CD4-positive, alpha-beta T cell treated with Interleukin-4 for 4 hours (primary cell): ENCODE results near the gene CHN2.
A peak's percentile ranks its signal among the peaks of the same experiment; 100 is the strongest.

Experiments used
- DNase-seq: peaks from one replicate; pipeline ENCODE4 v3.0.0-alpha.2; 2020

The CHN2 gene

DNA sequence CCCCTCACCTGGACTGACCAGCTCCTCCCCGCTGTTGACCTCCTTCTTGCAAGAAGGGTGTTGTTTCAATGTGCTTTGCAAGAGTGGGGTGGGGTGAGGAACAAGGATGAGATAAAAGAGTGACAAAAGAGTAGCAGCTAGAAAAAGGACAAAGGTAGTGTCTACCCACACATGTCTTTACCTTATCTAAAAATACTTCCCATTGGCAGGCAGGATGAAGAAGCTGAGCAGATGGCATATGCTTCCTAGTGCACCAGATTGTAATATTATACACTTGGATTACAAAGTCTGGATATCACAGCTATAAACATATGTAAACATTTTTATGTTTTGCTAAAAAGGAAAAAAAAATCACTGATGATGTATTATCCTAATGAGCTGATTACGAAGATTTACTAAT, 34.5 kb downstream of the CHN2 start:
- no peak for DNase-seq

DNA sequence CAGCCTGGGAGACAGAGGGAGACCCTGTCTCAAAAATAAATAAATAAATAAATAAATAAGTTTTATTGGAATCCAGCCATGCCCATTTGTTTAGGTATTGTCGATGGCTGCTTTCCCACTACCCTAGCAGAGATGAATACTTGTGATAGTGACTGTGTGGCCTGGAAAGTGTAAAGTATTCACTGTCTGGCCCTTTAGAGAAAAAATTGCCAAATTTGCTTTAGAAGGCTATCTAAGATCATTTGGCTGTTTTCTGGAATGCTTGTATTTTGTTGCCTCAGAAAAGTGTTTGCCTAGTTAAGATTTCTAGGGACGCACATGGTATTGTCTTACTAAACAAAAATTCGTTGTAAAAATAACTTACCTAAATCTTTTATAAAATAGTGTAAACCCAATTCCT, 35.4 kb downstream of the CHN2 start:
- DNase-seq: no peak

DNA sequence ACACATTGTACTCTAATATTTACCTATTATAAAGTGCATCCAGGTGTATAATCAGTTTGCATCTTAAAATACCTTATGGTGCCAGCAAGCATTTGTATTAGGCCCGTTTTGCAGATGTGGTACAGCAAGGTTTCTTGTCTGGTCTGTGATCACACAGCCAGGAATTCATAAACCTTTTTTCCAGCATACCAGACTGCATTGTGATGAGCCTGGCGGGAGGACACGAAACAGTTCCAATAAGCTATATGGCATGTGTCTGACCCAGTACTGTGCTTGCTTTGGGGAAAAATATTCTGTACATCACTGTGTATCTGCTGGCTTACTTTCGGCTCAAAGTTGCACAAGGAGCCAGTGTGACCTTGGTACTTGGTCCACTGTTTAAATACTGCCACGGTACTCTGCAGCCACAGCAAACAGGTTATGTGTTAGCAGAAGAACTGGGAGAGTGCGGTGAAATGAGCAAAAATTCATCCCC, 36.3 kb downstream of the CHN2 start:
- DNase-seq: no peak

DNA sequence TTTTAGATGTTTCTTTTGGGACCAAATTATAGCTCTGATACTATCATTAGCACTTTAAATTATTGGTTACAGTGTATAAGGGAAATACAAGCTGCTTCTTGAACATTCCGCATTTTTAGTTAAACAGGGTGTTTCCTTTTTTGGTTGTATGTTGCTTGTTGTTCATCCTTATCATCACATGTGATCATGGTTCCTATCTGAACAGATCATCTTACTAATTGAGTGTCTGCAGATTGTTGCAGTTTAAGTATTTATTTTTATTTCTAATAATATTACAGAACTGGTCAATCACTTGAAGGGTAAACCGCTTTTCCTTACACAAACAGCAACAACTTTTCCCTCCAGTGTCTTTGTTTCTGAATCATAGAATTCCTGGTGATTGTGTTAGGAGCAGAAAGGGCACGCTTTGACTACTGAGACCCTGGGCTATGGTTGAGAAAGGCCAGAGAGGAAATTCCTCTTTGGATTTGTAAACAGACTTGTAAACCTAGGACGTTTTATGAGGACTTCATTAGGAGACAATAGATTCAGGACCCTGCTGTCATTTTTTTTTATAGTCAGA, 37.2 kb downstream of the CHN2 start:
- no peak for DNase-seq

DNA sequence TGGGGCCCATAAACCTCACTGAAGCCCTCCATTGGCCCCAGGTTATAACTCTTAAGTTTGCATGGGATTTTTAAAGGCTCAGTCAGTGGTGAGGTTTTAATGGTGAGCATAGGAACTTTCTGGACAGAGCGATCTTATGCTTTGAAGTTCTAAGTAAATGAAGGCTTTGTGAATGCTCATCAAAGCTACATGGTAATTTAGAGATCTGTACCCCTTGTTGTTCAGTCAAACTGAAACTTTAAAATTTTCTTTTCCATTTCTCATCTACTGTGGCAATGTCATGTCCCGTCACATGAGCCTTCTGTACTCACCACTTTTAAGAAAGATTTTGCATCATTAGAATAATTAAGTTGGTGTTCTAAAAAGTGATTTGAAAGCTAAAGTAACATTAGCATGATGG, 39.9 kb downstream of the CHN2 start:
- no peak for DNase-seq

DNA sequence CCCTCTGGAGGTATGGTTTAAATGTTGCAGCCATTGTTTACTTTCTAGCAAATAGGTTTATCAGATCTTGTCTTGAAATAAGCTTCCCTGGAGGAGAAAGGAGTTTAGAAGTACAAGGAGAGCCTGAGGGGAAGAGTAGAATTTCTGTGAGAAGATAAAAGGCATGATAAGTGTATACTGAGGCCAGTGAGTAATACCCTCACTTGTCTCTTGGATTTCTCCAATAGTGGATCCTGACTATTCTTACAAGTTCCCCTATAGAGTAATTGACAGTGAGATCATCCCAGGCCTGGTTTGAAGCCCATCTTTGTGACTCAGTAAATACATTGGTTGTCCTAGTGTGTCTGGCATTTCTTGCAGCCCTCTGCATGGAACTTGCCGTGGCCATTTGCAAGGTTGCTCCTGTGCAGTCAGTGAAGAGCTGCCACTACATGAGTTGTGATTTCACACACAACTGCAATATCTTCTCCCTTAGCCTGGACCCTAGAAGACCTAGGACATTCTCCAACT, 41.6 kb downstream of the CHN2 start:
- no peak for DNase-seq

DNA sequence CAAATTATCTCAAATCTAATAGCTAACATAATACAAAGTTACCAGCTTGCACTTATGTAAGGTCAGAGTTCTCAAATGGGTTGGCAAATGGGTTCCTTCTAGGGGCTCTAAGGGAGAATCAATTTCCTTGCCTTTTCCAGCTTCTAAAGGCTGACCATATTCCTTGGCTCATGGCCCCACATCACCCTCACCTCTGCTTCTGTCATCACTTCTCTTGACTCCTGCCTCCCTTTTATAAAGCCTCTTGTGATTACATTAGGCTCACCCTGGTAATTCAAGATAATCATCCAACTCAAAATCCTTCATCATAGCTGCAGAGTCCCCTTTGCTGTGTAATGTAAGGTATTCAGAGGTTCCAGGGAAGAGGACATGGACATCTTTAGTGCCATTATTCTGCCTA, 42.1 kb downstream of the CHN2 start:
- DNase-seq: no peak

DNA sequence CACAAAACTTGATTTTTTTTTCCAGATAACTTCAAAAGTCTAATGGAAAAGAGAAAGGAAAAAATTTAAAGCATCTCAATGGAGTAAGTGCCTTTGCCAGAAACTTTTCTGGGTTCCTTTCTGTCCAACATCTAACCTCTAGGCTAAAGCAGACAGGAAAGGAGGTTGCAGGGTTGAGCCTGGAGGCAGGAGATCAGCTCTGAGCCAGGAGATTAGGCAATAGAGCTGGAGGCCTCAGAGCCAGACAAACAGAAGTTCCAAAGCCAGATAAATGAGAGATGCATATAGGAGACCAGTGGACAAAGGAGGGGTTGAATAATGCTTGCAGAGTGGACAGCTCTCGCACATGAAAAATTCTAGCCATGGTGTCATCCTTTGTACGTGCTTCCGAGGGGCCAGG, 42.9 kb downstream of the CHN2 start:
- DNase-seq: no peak

DNA sequence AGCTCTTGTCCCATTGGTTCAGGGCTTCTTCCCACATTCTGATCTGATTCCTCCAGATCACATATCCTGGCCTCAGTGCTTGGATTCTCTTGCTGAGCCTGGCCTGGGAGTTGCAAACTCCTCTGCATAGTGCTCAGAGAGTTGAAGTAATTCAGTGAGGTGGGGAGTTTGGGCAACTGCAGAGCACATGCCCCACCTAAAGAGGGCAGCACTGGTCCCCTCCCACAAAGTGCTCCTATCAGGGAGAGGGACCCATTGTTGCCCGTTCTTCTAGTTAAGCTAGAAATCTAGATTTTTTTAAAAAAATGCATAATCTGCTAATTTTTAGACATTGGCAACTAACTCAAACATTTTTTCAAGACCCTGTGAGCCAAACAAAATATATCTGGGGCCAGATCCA, 45.1 kb downstream of the CHN2 start:
- DNase-seq: peak; percentile 26

DNA sequence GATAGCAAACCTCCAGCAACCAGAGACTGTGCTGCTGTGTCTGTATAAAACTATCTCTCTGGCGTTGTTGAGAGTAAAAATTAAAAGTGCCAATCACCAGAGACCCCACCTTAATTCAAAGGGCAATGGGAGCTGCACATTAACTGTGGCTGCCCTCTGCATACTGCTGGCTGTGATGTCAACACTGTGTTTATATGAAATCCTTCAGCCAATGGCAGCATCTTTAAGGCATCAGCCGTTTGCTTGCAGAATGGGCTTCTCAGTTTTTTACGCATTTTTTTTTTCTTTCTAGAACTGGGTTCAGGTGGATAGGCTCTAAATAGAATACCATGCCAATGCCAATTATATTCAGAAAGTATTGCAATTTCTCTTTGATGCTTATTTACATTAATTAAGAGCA, 47.7 kb downstream of the CHN2 start:
- no peak for DNase-seq

DNA sequence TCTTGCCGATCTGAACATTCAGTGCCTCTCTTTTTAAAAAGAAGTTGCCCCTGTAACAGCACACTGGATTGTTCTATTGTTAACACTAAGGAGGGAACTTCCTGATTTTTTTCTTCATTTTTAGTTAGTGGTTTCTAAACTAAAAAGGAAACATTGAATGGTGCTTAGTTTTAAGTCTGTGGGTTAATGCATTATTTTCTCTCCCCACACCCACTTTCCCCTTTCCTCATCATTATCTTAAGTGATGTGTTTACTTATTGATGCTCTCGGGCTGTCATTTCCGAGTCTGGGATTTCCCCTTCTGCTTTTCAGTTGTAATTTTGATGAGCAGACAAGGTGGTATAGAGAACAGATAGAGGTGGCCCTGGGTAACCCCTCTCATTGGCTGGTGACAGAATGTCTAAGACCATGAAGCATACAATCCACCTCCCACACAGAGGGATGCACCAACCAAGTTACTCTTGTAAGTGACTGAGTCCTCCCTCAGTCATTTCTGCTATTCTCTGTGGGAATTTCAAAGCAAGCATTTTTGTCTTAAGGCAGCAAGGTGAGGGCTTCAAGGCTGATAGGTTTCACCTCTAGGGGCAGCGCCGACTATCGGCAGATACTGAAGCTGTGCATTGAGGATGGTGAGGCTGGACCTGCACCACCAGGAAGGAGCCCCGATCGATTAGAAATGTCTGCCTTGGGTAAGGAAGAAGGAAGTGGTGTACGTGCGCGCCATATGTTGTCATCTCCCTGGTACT, 49.5 kb downstream of the CHN2 start:
- peak; percentile 61 for DNase-seq

DNA sequence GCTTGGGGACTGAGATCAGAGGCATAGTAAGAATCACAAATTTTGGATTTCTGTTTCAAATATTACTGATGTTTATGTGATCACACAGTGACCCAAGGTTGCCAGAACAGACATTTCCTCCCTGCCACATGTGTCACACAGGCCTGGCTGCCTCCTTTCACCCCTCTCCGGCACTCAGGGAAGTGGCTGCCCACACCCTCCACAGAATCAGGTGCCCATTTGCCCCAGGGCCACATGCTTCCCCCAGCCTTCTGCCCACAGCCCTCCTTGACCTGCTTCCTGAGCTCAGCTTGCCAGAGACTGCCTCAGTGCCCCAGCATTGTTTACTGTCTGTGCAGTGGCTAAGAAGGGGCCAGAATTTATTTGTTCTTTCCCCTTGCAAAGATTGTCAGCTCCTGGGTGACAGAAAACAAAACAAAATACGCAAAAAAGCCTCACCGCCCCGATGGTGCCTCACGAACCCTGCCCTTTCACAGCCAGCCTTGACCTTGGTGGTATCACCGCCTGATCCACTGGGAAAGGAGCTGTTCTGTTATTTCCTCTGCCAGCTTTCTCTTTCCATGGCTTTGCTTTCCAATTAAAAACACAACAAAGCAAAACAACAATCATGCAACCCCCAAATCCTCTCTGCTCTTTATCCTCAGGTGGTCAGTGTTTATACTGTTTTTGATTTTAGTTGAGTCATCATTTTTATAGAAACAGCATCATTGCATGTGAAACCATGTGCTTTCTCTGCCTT, 52.8 kb downstream of the CHN2 start:
- no peak for DNase-seq

DNA sequence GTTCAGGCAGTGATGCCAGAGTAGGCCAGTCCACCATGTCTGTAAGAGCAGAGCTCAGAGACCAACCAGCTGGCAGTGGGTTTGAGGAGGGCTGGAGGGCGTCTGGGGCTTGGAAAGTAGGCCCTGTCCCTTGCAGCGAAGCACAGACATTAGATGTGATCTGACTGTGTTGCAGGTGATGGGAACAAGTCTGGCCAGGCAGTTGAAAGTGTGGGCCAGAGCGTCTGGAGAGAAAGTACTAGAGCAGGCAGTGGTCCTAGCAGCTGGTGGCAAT, 53.3 kb downstream of the CHN2 start:
- no peak for DNase-seq

DNA sequence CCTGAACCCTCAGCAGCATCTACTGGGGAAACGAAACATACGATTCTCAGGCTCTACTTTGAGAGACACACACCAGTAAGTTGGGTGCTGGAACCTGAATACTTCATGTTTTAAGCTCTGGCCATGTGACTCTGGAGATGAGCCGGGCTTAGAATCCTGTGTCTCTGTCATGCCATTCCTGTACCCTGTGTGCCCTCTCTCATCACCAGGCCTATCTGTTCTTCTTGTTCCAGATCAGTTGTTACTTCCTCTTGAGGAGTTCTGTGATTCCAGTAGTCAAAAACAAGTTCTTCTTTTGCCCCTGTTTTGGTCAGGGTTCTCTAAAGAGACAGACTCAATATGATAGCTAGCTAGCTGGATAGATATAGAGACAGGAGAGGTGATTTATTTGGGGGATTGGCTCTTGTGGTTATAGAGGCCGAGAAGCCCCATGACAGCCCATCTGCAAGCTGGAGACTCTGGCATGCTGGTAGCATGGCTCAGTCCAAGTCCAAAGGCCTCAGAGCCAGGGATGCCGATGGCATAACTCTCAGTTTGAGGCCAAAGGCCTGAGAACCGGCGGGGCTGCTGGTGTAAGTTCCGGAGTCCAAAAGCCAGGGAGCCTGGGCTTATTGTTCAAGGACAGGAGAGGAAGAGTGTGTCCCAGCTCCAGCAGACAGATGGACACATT, 54.3 kb downstream of the CHN2 start:
- no peak for DNase-seq

DNA sequence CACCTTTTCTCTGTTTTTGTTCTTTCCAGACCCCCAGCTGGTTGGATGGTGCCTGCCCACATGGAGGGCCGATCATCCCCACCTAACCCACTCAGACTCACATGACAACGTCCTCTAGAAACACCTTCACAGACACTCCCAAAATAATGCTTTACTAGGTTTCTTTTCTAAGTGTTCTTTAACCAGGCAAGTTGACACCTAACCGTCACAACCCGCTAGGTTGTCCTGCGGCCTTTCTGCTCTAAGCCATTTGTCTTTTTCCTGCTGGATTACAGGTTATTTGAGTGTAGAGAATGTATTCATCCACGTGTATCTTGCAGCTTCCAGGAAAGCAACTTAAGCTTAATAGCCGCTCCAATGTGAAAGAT, 54.8 kb downstream of the CHN2 start:
- no peak for DNase-seq

DNA sequence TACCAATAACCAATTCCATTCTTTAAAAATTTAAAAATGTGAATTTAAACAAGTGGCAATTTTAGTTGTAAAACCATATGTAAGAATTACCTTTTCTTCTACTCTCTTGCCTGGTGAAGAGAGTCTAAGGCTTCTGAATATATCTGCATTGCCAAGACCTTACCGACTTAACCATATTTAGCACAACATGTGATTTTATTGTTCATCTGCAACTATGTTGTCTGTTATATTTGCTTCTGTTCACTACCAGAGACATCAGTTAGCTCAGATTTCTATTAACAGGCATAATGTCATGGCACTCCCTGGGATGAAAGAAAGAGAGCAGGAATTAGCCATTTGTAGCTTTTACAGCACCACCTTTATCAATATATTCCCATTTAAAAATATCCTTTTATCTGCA, 55.3 kb downstream of the CHN2 start:
- no peak for DNase-seq

DNA sequence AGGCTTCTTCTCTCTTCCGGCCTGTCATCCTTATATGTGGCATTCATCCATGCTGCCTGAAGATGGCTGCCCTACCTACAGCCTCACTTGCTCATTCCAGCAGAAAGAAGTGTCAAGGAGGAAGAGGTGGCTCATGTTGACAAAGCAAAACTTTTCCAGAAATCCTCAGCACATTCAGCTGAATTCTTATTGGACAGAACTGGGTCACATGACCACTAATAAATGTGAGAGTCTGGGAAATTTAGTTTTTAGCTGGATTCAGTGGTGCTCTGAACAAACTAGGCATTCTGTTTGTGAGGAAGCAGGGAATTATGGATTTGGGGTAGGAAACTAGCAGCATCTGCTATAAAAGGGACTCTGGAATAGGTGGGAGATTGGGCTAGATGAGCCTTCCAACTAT, 58.6 kb downstream of the CHN2 start:
- DNase-seq: no peak

DNA sequence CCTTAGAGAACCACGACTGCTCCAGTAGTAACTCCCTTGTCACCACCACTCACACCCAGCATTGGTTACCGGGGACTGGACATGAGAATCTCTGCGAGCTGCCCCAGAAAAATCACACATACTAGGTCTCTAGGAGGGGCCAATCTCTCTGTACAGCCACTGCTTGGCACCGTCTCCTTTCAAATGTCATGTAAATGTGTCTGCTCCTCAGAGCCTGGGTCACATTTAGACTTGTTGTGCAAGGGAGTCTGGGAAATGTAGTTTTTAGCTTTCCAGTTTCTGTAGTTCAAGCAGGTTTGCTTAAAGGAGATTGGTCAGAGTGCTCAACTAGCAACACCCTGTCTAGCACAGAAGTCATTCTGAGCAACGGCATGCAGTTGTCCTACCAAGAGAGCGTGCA, 60.0 kb downstream of the CHN2 start:
- no peak for DNase-seq

DNA sequence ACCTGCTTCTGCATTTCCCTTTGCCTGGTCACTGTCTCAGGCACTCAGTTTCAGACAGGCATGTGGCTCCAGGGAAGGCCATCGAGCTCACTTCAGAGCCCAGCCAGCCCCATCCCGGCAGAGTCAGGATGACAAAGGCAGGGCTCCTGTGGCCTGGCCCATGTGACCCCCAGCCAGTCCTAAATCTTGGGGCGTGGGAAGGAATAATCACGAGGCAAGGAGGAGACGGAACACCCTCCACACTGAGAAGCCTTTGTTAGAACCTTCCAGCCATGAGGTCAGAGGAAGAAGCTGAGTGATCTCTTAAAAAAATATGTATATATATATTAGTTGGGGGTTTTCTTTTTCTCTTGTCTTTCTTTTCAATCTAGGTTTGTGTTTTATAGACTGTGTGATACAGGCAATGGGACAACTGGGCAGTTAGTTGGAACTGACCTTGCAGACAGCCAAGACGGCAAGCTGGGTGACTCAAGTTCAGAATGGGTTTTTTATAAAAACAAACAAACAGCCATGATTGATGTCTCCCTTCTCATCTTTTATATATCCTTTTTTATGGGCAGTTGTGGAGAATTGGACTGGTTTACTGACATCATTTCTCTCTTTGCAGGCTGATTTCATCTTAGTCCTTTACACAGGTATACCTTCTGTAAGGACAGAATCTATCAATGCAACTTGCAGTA, 60.8 kb downstream of the CHN2 start:
- DNase-seq: no peak

DNA sequence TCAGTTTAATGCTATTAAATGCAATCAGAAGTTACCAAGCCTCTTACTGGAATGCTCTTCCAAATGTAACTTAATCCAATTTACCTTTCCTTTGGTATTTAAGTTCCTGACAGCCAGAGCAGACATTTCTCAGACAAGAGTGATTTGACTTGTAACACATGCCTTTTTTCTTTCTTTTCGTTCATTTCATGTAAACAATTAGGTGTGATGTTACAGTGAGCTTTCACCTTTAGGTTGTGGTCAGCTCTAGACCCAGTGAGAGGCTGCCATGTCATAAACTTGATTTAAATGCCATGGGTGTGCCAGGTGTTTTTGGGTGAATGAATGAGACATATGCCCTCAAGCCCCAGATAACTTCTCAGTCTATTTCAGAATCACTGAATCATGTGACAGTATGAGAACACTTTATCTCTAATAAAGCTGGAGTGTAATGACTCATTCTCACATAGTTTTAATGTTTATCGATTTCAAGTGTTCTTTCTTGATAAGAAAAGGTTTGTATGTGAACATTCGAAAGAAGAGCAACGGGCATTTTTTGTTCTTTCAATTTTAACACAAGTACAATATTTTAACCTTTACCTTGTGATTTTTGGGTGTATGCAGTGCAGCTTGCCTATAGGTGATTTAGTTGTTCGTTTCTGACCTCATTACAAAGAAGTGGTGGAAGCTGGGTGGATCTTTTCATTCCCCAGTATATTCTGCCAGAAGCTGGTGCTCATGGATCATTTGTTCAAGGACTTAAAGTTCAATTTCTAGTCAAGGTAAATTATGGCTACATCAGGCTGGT, 61.5 kb downstream of the CHN2 start:
- DNase-seq: peak; percentile 40

DNA sequence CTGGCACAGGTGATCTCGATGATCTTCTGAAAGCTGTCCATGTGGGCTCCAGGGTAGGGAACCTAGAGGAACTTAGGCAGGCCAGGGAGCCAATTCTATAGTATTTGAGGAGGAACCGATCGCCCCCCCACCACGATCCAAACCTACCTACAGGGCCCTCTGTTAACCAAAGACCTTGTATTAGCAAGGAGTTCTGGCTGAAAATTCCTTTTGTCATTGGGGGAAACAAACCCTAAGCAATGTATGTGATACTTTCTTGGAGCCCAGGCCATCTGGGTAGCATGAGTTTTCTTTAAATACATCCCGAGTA, 62.1 kb downstream of the CHN2 start:
- no peak for DNase-seq

DNA sequence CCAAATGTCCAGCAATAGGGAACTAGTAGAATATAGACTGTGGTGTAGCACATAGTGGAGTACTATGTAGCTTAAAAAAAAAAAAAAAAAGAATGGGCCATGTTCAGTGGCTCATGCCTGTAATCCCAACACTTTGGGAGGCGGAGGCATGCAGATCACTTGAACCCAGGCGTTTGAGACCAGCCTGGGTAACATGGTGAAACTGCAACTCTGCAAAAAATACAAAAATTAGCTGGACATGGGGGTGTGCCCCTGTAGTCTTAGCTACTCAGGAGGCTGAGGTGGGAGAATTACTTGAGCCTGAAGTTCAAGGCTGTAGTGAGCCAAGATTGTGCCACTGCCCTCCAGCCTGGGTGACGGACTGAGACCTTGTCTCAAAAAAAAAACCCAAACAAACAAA, 64.4 kb downstream of the CHN2 start:
- DNase-seq: no peak
